WTC11 (cell line): ENCODE data around the gene ANKRD23. TPM values are rescaled to one million over a fixed set of nuclear protein-coding genes. Genes with fewer than 3 reads are reported as not detected.
A peak's percentile ranks its signal among the peaks of the same experiment; 100 is the strongest.

Source experiments
- ATAC-seq: fragments of 200-7000 bp; cut with Tn5 transposase; 2 replicates; pipeline ENCODE4 v1.10.0; 2021; ENCODE audit warnings: mild to moderate bottlenecking, moderate library complexity
- CTCF ChIA-PET: fragments of 300-600 bp; sonication (Branson Sonifier 250); formaldehyde crosslinking; loops from one replicate; lab custom pipeline; 2021; ENCODE audit warnings: antibody characterized with exemption; lab: Charles Lee
- POLR2A ChIA-PET: fragments of 350-600 bp; sonication (Branson Sonifier 250); formaldehyde crosslinking; loops from one replicate; lab custom pipeline; 2021; ENCODE audit warnings: antibody characterized with exemption; lab: Charles Lee
- DNase-seq: peaks from one replicate; pipeline ENCODE4 v3.0.0; 2021; ENCODE audit warnings: low spot score
- H3K27ac Mint-ChIP-seq: 2 replicates; pipeline ENCODE4 v1.8.0; 2021; ENCODE audit warnings: mixed read lengths
- H3K27me3 Mint-ChIP-seq: 2 replicates; pipeline ENCODE4 v1.8.0; 2021; ENCODE audit warnings: low read depth, mild to moderate bottlenecking, moderate library complexity, mixed read lengths
- H3K36me3 Mint-ChIP-seq: 2 replicates; pipeline ENCODE4 v1.8.0; 2021; ENCODE audit warnings: mixed read lengths
- H3K4me1 Mint-ChIP-seq: 2 replicates; pipeline ENCODE4 v1.8.0; 2022; ENCODE audit warnings: mixed read lengths
- H3K4me3 Mint-ChIP-seq: 2 replicates; pipeline ENCODE4 v1.8.0; 2021; ENCODE audit warnings: mild to moderate bottlenecking, moderate library complexity, mixed read lengths
- H3K9me3 Mint-ChIP-seq: 2 replicates; pipeline ENCODE4 v1.8.0; 2021; ENCODE audit warnings: mixed read lengths
- AR ChIP-seq: fragments of 250-450 bp; sonication (Bioruptor Pico); IDR thresholded peaks from 2 replicates; pipeline ENCODE4 v1.9.0; 2021; ENCODE audit warnings: mild to moderate bottlenecking
- E2F1 ChIP-seq: sonication (generic); formaldehyde crosslinking; IDR thresholded peaks from 2 replicates; pipeline ENCODE4 v1.8.0; 2022; ENCODE audit warnings: mild to moderate bottlenecking, missing genetic modification reagents
- GABPB1 ChIP-seq: sonication (generic); formaldehyde crosslinking; IDR thresholded peaks from 2 replicates; pipeline ENCODE4 v1.8.1; 2023; ENCODE audit warnings: mild to moderate bottlenecking, missing genetic modification reagents
- GTF2I ChIP-seq: fragments of 250-450 bp; sonication (Bioruptor Pico); conservative IDR thresholded peaks from 2 replicates; pipeline ENCODE4 v1.4.0; 2021; ENCODE audit warnings: mild to moderate bottlenecking
- HMGA2 ChIP-seq: fragments of 250-450 bp; sonication (Bioruptor Pico); IDR thresholded peaks from 2 replicates; pipeline ENCODE4 v1.4.0; 2021; ENCODE audit warnings: mild to moderate bottlenecking, moderate library complexity
- MAX ChIP-seq: sonication (generic); formaldehyde crosslinking; IDR thresholded peaks from 2 replicates; pipeline ENCODE4 v1.8.0; 2022; ENCODE audit warnings: mild to moderate bottlenecking, missing genetic modification reagents
- MLX ChIP-seq: sonication (generic); formaldehyde crosslinking; IDR thresholded peaks from 2 replicates; pipeline ENCODE4 v1.8.1; 2023; ENCODE audit warnings: mild to moderate bottlenecking, missing genetic modification reagents, moderate library complexity
- NFYB ChIP-seq: sonication (generic); formaldehyde crosslinking; conservative IDR thresholded peaks from 2 replicates; pipeline ENCODE4 v1.8.0; 2022; ENCODE audit warnings: low read depth, missing genetic modification reagents
- NR1H2 ChIP-seq: sonication (generic); formaldehyde crosslinking; IDR thresholded peaks from 2 replicates; pipeline ENCODE4 v1.9.0; 2021; ENCODE audit warnings: mild to moderate bottlenecking, moderate library complexity, missing genetic modification reagents
- NR2C2 ChIP-seq: sonication (generic); formaldehyde crosslinking; IDR thresholded peaks from 2 replicates; pipeline ENCODE4 v1.8.0; 2022; ENCODE audit warnings: mild to moderate bottlenecking, missing genetic modification reagents
- PRRX2 ChIP-seq: fragments of 250-450 bp; sonication (Bioruptor Pico); IDR thresholded peaks from 2 replicates; pipeline ENCODE4 v1.8.0; 2021; ENCODE audit warnings: mild to moderate bottlenecking
- TCF7 ChIP-seq: sonication (generic); formaldehyde crosslinking; IDR thresholded peaks from 2 replicates; pipeline ENCODE4 v1.8.0; 2022; ENCODE audit warnings: mild to moderate bottlenecking, low read depth, missing genetic modification reagents, moderate library complexity
- USF1 ChIP-seq: sonication (generic); formaldehyde crosslinking; IDR thresholded peaks from 2 replicates; pipeline ENCODE4 v1.8.0; 2022; ENCODE audit warnings: mild to moderate bottlenecking, missing genetic modification reagents
- ZNF671 ChIP-seq: fragments of 250-450 bp; sonication (Bioruptor Pico); IDR thresholded peaks from 2 replicates; pipeline ENCODE4 v1.8.0; 2021; ENCODE audit warnings: mild to moderate bottlenecking
- total RNA-seq: library from RNA; stranded (reverse); gene quantifications from 3 replicates; pipeline ENCODE4 v1.2.3, GENCODE V29; 2021
- TF ChIP-seq, protein P1 (sequence below): sonication (generic); formaldehyde crosslinking; IDR thresholded peaks from 2 replicates; pipeline ENCODE4 v1.8.1; 2023; ENCODE audit warnings: mild to moderate bottlenecking, missing genetic modification reagents, borderline replicate concordance
- TF ChIP-seq, protein P2 (sequence below): sonication (generic); formaldehyde crosslinking; IDR thresholded peaks from 2 replicates; pipeline ENCODE4 v1.8.1; 2022; ENCODE audit warnings: missing genetic modification reagents, borderline replicate concordance
- TF ChIP-seq, protein P3 (sequence below): sonication (generic); formaldehyde crosslinking; IDR thresholded peaks from 2 replicates; pipeline ENCODE4 v1.8.1; 2022; ENCODE audit warnings: mild to moderate bottlenecking, missing genetic modification reagents, moderate library complexity, borderline replicate concordance
- TF ChIP-seq, protein P4 (sequence below): fragments of 250-450 bp; sonication (Bioruptor Pico); IDR thresholded peaks from 2 replicates; pipeline ENCODE4 v1.9.0; 2021; ENCODE audit warnings: mild to moderate bottlenecking
- TF ChIP-seq, protein P5 (sequence below): fragments of 250-450 bp; sonication (Bioruptor Pico); IDR thresholded peaks from 2 replicates; pipeline ENCODE4 v1.9.0; 2021; ENCODE audit warnings: moderate library complexity, mild to moderate bottlenecking, inconsistent platforms, borderline replicate concordance

Gene ANKRD23
- total RNA-seq, 1 experiment from 2014 or later = 3.2 TPM

- H3K4me1 Mint-ChIP-seq = peaks cover 41% of the 10 kb centered on the region
- no peak overlapping the region for H3K4me3 Mint-ChIP-seq
- H3K36me3 Mint-ChIP-seq = peaks cover 37% of the 10 kb centered on the region
- TF ChIP-seq NR2C2 (CRISPR knock-in tag) (no peak), ZNF671 (CRISPR knock-in tag) (no peak), GABPB1 (CRISPR knock-in tag) (no peak), AR (CRISPR knock-in tag) (no peak), USF1 (CRISPR knock-in tag) (no peak)
- TF ChIP-seq, protein P1, sequence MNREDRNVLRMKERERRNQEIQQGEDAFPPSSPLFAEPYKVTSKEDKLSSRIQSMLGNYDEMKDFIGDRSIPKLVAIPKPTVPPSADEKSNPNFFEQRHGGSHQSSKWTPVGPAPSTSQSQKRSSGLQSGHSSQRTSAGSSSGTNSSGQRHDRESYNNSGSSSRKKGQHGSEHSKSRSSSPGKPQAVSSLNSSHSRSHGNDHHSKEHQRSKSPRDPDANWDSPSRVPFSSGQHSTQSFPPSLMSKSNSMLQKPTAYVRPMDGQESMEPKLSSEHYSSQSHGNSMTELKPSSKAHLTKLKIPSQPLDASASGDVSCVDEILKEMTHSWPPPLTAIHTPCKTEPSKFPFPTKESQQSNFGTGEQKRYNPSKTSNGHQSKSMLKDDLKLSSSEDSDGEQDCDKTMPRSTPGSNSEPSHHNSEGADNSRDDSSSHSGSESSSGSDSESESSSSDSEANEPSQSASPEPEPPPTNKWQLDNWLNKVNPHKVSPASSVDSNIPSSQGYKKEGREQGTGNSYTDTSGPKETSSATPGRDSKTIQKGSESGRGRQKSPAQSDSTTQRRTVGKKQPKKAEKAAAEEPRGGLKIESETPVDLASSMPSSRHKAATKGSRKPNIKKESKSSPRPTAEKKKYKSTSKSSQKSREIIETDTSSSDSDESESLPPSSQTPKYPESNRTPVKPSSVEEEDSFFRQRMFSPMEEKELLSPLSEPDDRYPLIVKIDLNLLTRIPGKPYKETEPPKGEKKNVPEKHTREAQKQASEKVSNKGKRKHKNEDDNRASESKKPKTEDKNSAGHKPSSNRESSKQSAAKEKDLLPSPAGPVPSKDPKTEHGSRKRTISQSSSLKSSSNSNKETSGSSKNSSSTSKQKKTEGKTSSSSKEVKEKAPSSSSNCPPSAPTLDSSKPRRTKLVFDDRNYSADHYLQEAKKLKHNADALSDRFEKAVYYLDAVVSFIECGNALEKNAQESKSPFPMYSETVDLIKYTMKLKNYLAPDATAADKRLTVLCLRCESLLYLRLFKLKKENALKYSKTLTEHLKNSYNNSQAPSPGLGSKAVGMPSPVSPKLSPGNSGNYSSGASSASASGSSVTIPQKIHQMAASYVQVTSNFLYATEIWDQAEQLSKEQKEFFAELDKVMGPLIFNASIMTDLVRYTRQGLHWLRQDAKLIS (CRISPR knock-in tag) = no peak
- TF ChIP-seq, protein P2, sequence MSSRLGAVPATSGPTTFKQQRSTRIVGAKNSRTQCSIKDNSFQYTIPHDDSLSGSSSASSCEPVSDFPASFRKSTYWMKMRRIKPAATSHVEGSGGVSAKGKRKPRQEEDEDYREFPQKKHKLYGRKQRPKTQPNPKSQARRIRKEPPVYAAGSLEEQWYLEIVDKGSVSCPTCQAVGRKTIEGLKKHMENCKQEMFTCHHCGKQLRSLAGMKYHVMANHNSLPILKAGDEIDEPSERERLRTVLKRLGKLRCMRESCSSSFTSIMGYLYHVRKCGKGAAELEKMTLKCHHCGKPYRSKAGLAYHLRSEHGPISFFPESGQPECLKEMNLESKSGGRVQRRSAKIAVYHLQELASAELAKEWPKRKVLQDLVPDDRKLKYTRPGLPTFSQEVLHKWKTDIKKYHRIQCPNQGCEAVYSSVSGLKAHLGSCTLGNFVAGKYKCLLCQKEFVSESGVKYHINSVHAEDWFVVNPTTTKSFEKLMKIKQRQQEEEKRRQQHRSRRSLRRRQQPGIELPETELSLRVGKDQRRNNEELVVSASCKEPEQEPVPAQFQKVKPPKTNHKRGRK = no peak
- TF ChIP-seq, protein P3, sequence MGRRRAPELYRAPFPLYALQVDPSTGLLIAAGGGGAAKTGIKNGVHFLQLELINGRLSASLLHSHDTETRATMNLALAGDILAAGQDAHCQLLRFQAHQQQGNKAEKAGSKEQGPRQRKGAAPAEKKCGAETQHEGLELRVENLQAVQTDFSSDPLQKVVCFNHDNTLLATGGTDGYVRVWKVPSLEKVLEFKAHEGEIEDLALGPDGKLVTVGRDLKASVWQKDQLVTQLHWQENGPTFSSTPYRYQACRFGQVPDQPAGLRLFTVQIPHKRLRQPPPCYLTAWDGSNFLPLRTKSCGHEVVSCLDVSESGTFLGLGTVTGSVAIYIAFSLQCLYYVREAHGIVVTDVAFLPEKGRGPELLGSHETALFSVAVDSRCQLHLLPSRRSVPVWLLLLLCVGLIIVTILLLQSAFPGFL = no peak
- TF ChIP-seq, protein P4, sequence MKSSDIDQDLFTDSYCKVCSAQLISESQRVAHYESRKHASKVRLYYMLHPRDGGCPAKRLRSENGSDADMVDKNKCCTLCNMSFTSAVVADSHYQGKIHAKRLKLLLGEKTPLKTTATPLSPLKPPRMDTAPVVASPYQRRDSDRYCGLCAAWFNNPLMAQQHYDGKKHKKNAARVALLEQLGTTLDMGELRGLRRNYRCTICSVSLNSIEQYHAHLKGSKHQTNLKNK (CRISPR knock-in tag) = no peak
- H3K27me3 Mint-ChIP-seq = 0 out of 2 replicates have a peak, but pooled peaks cover 2% of the 10 kb centered on the region
- DNase-seq (no peak), ATAC-seq (no peak)
- H3K27ac Mint-ChIP-seq = peak overlapping the region; percentile 60; the same call in 1 of the 2 replicates
- ChIA-PET POLR2A (no interaction called here), CTCF (interaction anchor here (1.6 to 4.1 kb wide), 3 partner anchors 12 to 267 kb away, joined by 8 to 12 read pairs (median 9); no protein-coding TSS in a partner anchor)
- H3K9me3 Mint-ChIP-seq = no peaks in the 10 kb centered on the region
These were observed 22.6 kb downstream of the ANKRD23 start for GRCh38 chr2:96821113-96821675.

- H3K27ac Mint-ChIP-seq = peak overlapping the region; percentile 48; the same call in 1 of the 2 replicates
- ATAC-seq (no peak), DNase-seq (no peak)
- H3K4me3 Mint-ChIP-seq = peak overlapping the region; percentile 7; the same call in 1 of the 2 replicates
- peaks cover 46% of the 10 kb centered on the region for H3K4me1 Mint-ChIP-seq
- ChIA-PET POLR2A (interaction anchor here (0.6 kb wide), 1 partner anchor 9 kb away, joined by 4 read pairs; no protein-coding TSS in a partner anchor), CTCF (interaction anchor here (1.0 to 4.1 kb wide), 6 partner anchors 8 to 266 kb away, joined by 3 to 12 read pairs (median 8); partner anchors contain the start of gene ANKRD39)
- 0 out of 2 replicates have a peak, but pooled peaks cover 2% of the 10 kb centered on the region for H3K27me3 Mint-ChIP-seq
- no peaks in the 10 kb centered on the region for H3K9me3 Mint-ChIP-seq
- H3K36me3 Mint-ChIP-seq = peaks cover 27% of the 10 kb centered on the region
- TF ChIP-seq NFYB (CRISPR knock-in tag) (no peak), E2F1 (CRISPR knock-in tag) (no peak), NR1H2 (no peak), HMGA2 (CRISPR knock-in tag) (no peak), MAX (CRISPR knock-in tag) (no peak), MLX (no peak), PRRX2 (CRISPR knock-in tag) (no peak), GTF2I (no peak), TCF7 (CRISPR knock-in tag) (no peak)
- TF ChIP-seq, protein P5, sequence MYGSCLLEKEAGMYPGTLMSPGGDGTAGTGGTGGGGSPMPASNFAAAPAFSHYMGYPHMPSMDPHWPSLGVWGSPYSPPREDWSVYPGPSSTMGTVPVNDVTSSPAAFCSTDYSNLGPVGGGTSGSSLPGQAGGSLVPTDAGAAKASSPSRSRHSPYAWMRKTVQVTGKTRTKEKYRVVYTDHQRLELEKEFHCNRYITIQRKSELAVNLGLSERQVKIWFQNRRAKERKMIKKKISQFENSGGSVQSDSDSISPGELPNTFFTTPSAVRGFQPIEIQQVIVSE (CRISPR knock-in tag) = no peak
These were observed 23.8 kb downstream of the ANKRD23 start for GRCh38 chr2:96819876-96820511.
